K562 (cell line): ENCODE results near the gene RCC1. TPM values are rescaled to one million over a fixed set of nuclear protein-coding genes. Genes with fewer than 3 reads are reported as not detected.
A peak's percentile ranks its signal among the peaks of the same experiment; 100 is the strongest.

Source experiments
- CHD7 ChIP-seq: fragments of 200-600 bp; sonication (generic); IDR thresholded peaks from one replicate; pipeline ENCODE4 v1.6.1; 2012; ENCODE audit warnings: mild to moderate bottlenecking, low read depth, low read length, inconsistent platforms
- HSF4 ChIP-seq: fragments of 250-450 bp; sonication (Bioruptor Pico); IDR thresholded peaks from 2 replicates; pipeline ENCODE4 v2.1.2; 2022; ENCODE audit warnings: mild to moderate bottlenecking, moderate library complexity, borderline replicate concordance
- ILK ChIP-seq: fragments of 450-650 bp; IDR thresholded peaks from 2 replicates; pipeline ENCODE4 v1.6.1; 2016; ENCODE audit warnings: missing genetic modification characterization, low read depth, mild to moderate bottlenecking, missing compliant biosample characterization, moderate library complexity, borderline replicate concordance
- MTA3 ChIP-seq: fragments of 450-650 bp; formaldehyde crosslinking; IDR thresholded peaks from 2 replicates; pipeline ENCODE4 v1.6.1; 2017; ENCODE audit warnings: mild to moderate bottlenecking, borderline replicate concordance
- SREBF2 ChIP-seq: sonication (generic); formaldehyde crosslinking; IDR thresholded peaks from 2 replicates; pipeline ENCODE4 v1.4.0; 2020; ENCODE audit warnings: mild to moderate bottlenecking, missing genetic modification reagents
- STAG1 ChIP-seq: sonication (generic); formaldehyde crosslinking; IDR thresholded peaks from 2 replicates; pipeline ENCODE4 v1.5.0; 2020; ENCODE audit warnings: missing genetic modification reagents, borderline replicate concordance
- TAF1 ChIP-seq: IDR thresholded peaks from 2 replicates; pipeline ENCODE4 v1.6.1; 2011; ENCODE audit warnings: mild to moderate bottlenecking, low read length, moderate library complexity; ENCODE audit not compliant: insufficient read depth, control insufficient read depth, severe bottlenecking; ENCODE audit errors: extremely low read depth
- TAF15 ChIP-seq: fragments of 200-400 bp; formaldehyde crosslinking; IDR thresholded peaks from 2 replicates; pipeline ENCODE4 v1.6.1; 2017; ENCODE audit warnings: mild to moderate bottlenecking, low read depth, low read length, moderate library complexity
- TFAM ChIP-seq: fragments of 250-450 bp; sonication (Bioruptor Pico); conservative IDR thresholded peaks from 2 replicates; pipeline ENCODE4 v1.5.0; 2021; ENCODE audit warnings: mild to moderate bottlenecking, moderate library complexity
- TRIM25 ChIP-seq: fragments of 450-650 bp; IDR thresholded peaks from 2 replicates; pipeline ENCODE4 v1.7.0; 2016; ENCODE audit warnings: borderline replicate concordance
- ZBTB1 ChIP-seq: sonication (generic); formaldehyde crosslinking; IDR thresholded peaks from 2 replicates; pipeline ENCODE4 v1.8.1; 2023; ENCODE audit warnings: missing genetic modification reagents, low read depth, mild to moderate bottlenecking, borderline replicate concordance
- ZBTB12 ChIP-seq: fragments of 250-450 bp; sonication (Bioruptor Pico); IDR thresholded peaks from 2 replicates; pipeline ENCODE4 v1.4.0; 2020
- ZFP1 ChIP-seq: fragments of 450-650 bp; formaldehyde crosslinking; IDR thresholded peaks from 2 replicates; pipeline ENCODE4 v1.4.0; 2020; ENCODE audit warnings: mild to moderate bottlenecking, mixed read lengths
- ZNF586 ChIP-seq: fragments of 450-650 bp; formaldehyde crosslinking; conservative IDR thresholded peaks from 2 replicates; pipeline ENCODE4 v1.4.0; 2020; ENCODE audit warnings: mild to moderate bottlenecking, moderate library complexity
- polyA plus RNA-seq, 8 experiments: library from polyadenylated mRNA; depleted of rRNA in 4 of 8; stranded (reverse) in 5 of 8; unstranded in 3 of 8; fragments of >200 nt; fragmentation: Nextera tagmentation in 2 of 8; fragmentation: Illumina TruSeq in 1 of 8; extraction: Ambion mirVana in 2 of 8; extraction: Trizol in 1 of 8; gene quantifications; 2 replicates each; pipeline versions ENCODE4 v1.2.1 to v1.2.3, GENCODE V29; 2011 to 2014; ENCODE audit warnings: inconsistent platforms in 1 of 8, missing spikeins in 1 of 8
- total RNA-seq, 7 experiments: library from RNA; depleted of rRNA in 6 of 7; stranded (reverse); fragments of >200 nt in 6 of 7; fragmentation: Illumina TruSeq in 2 of 7; extraction: Trizol in 2 of 7; gene quantifications; 2 replicates each; pipeline versions ENCODE4 v1.2.1 to v1.2.3, GENCODE V29; 2011 to 2021; ENCODE audit warnings: low replicate concordance in 1 of 7

Gene RCC1
- total and polyA plus RNA-seq, 9 of the 15 experiments (the other 6 are each of a cell fraction or from before 2014, with no cell fraction given): 16.4 to 202 (median 107) TPM

- peak; percentile 33 for TF ChIP-seq CHD7
- TF ChIP-seq ZNF586: peak; percentile 61; the same call in 1 of the 2 replicates
- TF ChIP-seq TAF1: peak; percentile 31
- no peak for TF ChIP-seq TRIM25
- TF ChIP-seq SREBF2: no peak
- TF ChIP-seq STAG1 (CRISPR knock-in tag): no peak
- TF ChIP-seq TAF15: no peak
- TF ChIP-seq ILK (tag): no peak
- TF ChIP-seq MTA3: no peak
- TF ChIP-seq ZFP1 (CRISPR knock-in tag): no peak
- no peak for TF ChIP-seq ZBTB1 (CRISPR knock-in tag)
- no peak for TF ChIP-seq TFAM (CRISPR knock-in tag)
- no peak for TF ChIP-seq HSF4 (CRISPR knock-in tag)
- no peak for TF ChIP-seq ZBTB12 (CRISPR knock-in tag)
These were observed 2.6 kb downstream of the RCC1 start (continued) for GRCh38 chr1:28508435-28508754.
